ENCODE measurements around the gene ATP9A. TPM values are rescaled to one million over a fixed set of nuclear protein-coding genes. Genes with fewer than 3 reads are reported as not detected.

ATP9A gene
- total RNA-seq, 1 experiment from 2014 or later, result 12.1 TPM

DNA sequence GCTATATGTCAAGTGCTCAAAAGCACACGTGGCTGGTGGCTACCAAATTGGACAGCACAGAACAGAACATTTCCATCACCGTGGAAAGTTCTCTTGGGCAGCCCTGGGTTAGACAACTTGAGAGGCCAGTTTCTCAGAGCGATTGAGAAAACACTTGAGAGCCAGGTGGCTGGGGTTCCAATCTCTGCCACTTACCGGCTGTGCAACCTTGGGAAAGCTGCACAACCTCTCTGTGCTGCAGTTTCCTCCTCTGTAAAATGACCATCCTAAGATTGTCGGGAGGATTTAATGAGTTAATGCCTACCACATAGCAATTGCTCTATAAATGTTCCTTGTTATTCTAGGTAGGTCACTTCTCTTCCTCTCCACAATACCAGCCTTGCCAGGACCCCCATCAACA lies 200.6 kb downstream of the ATP9A start:
- H4K8ac ChIP-seq (replicated peaks; ENCODE audit: insufficient read length, low read depth, low read length), result no peak overlapping the region
- no peak overlapping the region for H4K91ac ChIP-seq (ENCODE audit: insufficient read length, low read depth, low read length)
- H2AFZ ChIP-seq (ENCODE audit: low read length), result no peak overlapping the region
- no CpG with 5 or more reads among the region's 5 CpGs for WGBS (ENCODE audit: extremely low coverage, insufficient read length, low lambda C conversion rate)
- H3K56ac ChIP-seq (ENCODE audit: insufficient read length, low read depth, low read length), result no peak overlapping the region
- peaks cover 3% of the 10 kb centered on the region; the same call in 1 of the 2 replicates for H3K4me1 ChIP-seq (ENCODE audit: insufficient read depth, low read length)
- H2BK20ac ChIP-seq (ENCODE audit: low read depth, low read length, poor library complexity, severe bottlenecking), result no peak overlapping the region
- peaks cover 5% of the 10 kb centered on the region for H3K23me2 ChIP-seq (ENCODE audit: insufficient read length, low read depth, low read length, poor library complexity, severe bottlenecking)
- no peak overlapping the region for H3K4me2 ChIP-seq (ENCODE audit: insufficient read depth, insufficient read length, low read length)
- H3K4me3 Mint-ChIP-seq, result no peak overlapping the region; a peak in 1 of 5 replicates
- no peak overlapping the region for H3K4ac ChIP-seq (ENCODE audit: low read depth, low read length)
- no peak for TF ChIP-seq CTCF (conservative IDR thresholded peaks at IDR 0.05)
- H2BK5ac ChIP-seq (ENCODE audit: insufficient read length, low read length), result no peak overlapping the region
- no peaks in the 10 kb centered on the region; a peak in 1 of 7 replicates for H3K36me3 Mint-ChIP-seq (ENCODE audit: insufficient read depth in 1 of 3, low read depth in 3 of 3)
- no peaks in the 10 kb centered on the region for H3K9me3 ChIP-seq (ENCODE audit: control insufficient read depth, low read depth, low read length)
- DNase-seq, result no peak
- H3K27ac ChIP-seq (ENCODE audit: insufficient read length, low read depth, low read length), result no peak overlapping the region
- H3K23ac ChIP-seq (ENCODE audit: insufficient read length, low read depth, low read length), result no peak overlapping the region
- peaks cover 0 to 2% of the 10 kb centered on the region in 2 experiments; a peak in 1 of 5 replicates for H3K9me3 Mint-ChIP-seq
- H3K14ac ChIP-seq (ENCODE audit: insufficient read depth, low read length), result no peak overlapping the region
- H3T11ph ChIP-seq (ENCODE audit: low read length), result no peak overlapping the region
- H2AK5ac ChIP-seq (ENCODE audit: insufficient read length, low read length), result no peak overlapping the region
- no peak overlapping the region for H4K5ac ChIP-seq (ENCODE audit: insufficient read length, low read depth, low read length)
- H3K27me3 ChIP-seq (ENCODE audit: insufficient read depth, low read length), result peaks cover 14% of the 10 kb centered on the region; the same call in 1 of the 2 replicates
- H2BK15ac ChIP-seq (ENCODE audit: low read depth, low read length), result no peak overlapping the region
- H3K79me2 ChIP-seq (ENCODE audit: insufficient read depth, low read length), result no peaks in the 10 kb centered on the region
- no peaks in the 10 kb centered on the region for H4K20me1 ChIP-seq (ENCODE audit: control insufficient read depth, insufficient read depth, insufficient read length)
- no peaks in the 10 kb centered on the region for H3K79me1 ChIP-seq (ENCODE audit: insufficient read depth, low read depth, low read length, poor library complexity, severe bottlenecking)
- H3K4me1 Mint-ChIP-seq, result peaks cover 10 to 13% of the 10 kb centered on the region in 2 experiments
- H2BK12ac ChIP-seq (ENCODE audit: insufficient read length, low read depth, low read length), result no peak overlapping the region
- no peak overlapping the region for H3K18ac ChIP-seq (ENCODE audit: insufficient read length, low read depth, low read length)
- no peak overlapping the region for H2BK120ac ChIP-seq (ENCODE audit: low read depth, low read length, poor library complexity, severe bottlenecking)
- H3K9ac ChIP-seq (ENCODE audit: extremely low read depth, insufficient read length, low read length), result no peak overlapping the region
- H3K27me3 Mint-ChIP-seq (ENCODE audit: low read depth), result peaks cover 65% of the 10 kb centered on the region
- no peak overlapping the region for H3K27ac Mint-ChIP-seq

Measured in H9 (cell line).